ENCODE measurements around the gene GOLGA5. TPM values are rescaled to one million over a fixed set of nuclear protein-coding genes. Genes with fewer than 3 reads are reported as not detected.

GOLGA5 gene
- polyA plus RNA-seq, 3 donors from 2014 or later: 6.8 to 19.7 (median 13.9) TPM

- no peak overlapping the region for H3K27ac Mint-ChIP-seq
- H3K4me1 Mint-ChIP-seq: no peaks in the 10 kb centered on the region
- H3K9me3 Mint-ChIP-seq: peaks cover 0 to 5% (median 0%) of the 10 kb centered on the region in 6 donors
- no peaks in the 10 kb centered on the region for H3K36me3 Mint-ChIP-seq
- no peak overlapping the region for H3K4me3 Mint-ChIP-seq
- peaks cover 0 to 9% (median 0%) of the 10 kb centered on the region in 3 donors for H3K27me3 Mint-ChIP-seq (ENCODE audit: low read depth in 3 of 3)
- no peak for DNase-seq
Measured at GRCh38 chr14:92885279-92886061, 91.4 kb downstream of the GOLGA5 start.

GRCh38 chr14:92886337-92886736 is 92.2 kb downstream of the GOLGA5 start:
- Mint-ChIP-seq H3K4me1 (no peaks in the 10 kb centered on the region), H3K36me3 (no peaks in the 10 kb centered on the region), H3K4me3 (no peak overlapping the region), H3K27ac (no peak overlapping the region), H3K27me3 (ENCODE audit: low read depth in 3 of 3) (peaks cover 0 to 8% (median 0%) of the 10 kb centered on the region in 3 donors), H3K9me3 (peaks cover 0 to 5% (median 0%) of the 10 kb centered on the region in 6 donors)
- DNase-seq: no peak

- no peak for DNase-seq
- Mint-ChIP-seq H3K4me1 (no peaks in the 10 kb centered on the region), H3K36me3 (no peaks in the 10 kb centered on the region), H3K27ac (no peak overlapping the region), H3K4me3 (no peak overlapping the region), H3K9me3 (peaks cover 0 to 5% (median 0%) of the 10 kb centered on the region in 6 donors), H3K27me3 (ENCODE audit: low read depth in 3 of 3) (peaks cover 0 to 9% (median 0%) of the 10 kb centered on the region in 3 donors)
Measured at GRCh38 chr14:92887157-92887556, 93.1 kb downstream of the GOLGA5 start.

GRCh38 chr14:92888896-92889295 is 94.8 kb downstream of the GOLGA5 start:
- no peak overlapping the region for H3K27ac Mint-ChIP-seq
- H3K9me3 Mint-ChIP-seq: peaks cover 0 to 16% (median under 1%) of the 10 kb centered on the region in 6 donors
- DNase-seq: no peak
- H3K27me3 Mint-ChIP-seq (ENCODE audit: low read depth in 3 of 3): peaks cover 0 to 9% (median 4%) of the 10 kb centered on the region in 3 donors
- H3K36me3 Mint-ChIP-seq: peaks cover 0 to 5% (median 0%) of the 10 kb centered on the region in 3 donors
- H3K4me3 Mint-ChIP-seq: no peak overlapping the region
- no peaks in the 10 kb centered on the region for H3K4me1 Mint-ChIP-seq

Other genes starting within 250 kb of the GOLGA5 start
- gene LGMN, start 45.7 kb upstream of the GOLGA5 start, polyA plus RNA-seq: 1 to 10 TPM; 1.7 to 7.4 (median 2.9) TPM
- gene CHGA, start 128.8 kb downstream of the GOLGA5 start, polyA plus RNA-seq: under 1 TPM in 1 of 3 donors, not detected in 2; 0.63 TPM